ENCODE data around the gene LEUTX. TPM values are rescaled to one million over a fixed set of nuclear protein-coding genes. Genes with fewer than 3 reads are reported as not detected.

Gene LEUTX
- total RNA-seq, 2 donors from 2014 or later = not detected

- H3K27me3 ChIP-seq = no peaks in the 10 kb centered on the region
- no peaks in the 10 kb centered on the region for H3K4me1 ChIP-seq
- no peak overlapping the region for H3K4me3 ChIP-seq
- no peaks in the 10 kb centered on the region for H3K36me3 ChIP-seq
- no peak overlapping the region for H3K27ac ChIP-seq
- DNase-seq (ENCODE audit: low spot score) = no peak
- peak; percentile 48 to 73 for TF ChIP-seq CTCF (IDR thresholded peaks at IDR 0.05)
- H3K9me3 ChIP-seq = peaks cover 0 to 7% of the 10 kb centered on the region in 2 donors
Measured at GRCh38 chr19:39765091-39766076, 13.3 kb upstream of the LEUTX start.

DNA sequence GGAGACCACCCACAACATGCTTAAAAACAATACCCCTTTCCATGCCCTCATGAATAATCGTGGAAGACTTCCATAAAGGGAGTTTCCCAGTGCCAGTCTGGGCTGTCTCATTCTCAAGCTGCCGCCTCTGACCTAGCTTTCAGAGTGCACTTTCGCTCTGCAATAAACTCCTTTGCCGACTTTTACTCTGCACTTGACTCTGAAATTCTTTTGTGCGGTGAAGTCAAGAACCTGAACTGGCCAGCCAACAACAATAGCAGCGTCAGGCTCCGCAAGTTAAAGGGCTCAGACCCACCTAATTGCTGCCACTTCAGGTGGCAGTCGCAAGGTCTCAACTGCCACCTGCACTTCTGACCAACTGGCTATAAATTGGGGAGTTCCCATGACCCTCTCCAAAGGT is 10.3 kb upstream of the LEUTX start:
- no peak for TF ChIP-seq CTCF (IDR thresholded peaks at IDR 0.05)
- H3K9me3 ChIP-seq = peaks cover 0 to 7% of the 10 kb centered on the region in 2 donors
- no peaks in the 10 kb centered on the region for H3K36me3 ChIP-seq
- no peaks in the 10 kb centered on the region for H3K4me1 ChIP-seq
- no peaks in the 10 kb centered on the region for H3K27me3 ChIP-seq
- no peak for DNase-seq (ENCODE audit: low spot score)
- H3K27ac ChIP-seq = no peak overlapping the region
- no peak overlapping the region for H3K4me3 ChIP-seq

DNA sequence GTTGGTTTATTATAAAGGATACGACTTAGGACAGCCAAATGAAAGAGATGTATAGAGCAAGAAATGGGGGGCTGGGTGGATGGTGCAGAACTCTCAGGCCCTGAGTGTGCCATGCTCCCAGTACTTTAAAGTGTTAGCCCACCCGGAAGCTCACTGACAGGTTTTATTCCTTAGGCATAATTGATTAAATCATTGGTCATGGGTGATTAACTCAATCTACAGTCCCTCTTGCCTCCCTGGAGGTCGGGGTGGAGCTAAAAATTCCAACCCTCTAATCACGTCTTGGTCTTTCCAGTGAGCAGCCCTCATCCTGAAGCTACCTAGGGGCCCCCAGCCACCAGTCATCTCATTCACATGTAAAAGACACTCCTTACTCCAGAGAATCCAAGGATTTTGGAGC is 9.9 kb upstream of the LEUTX start:
- H3K36me3 ChIP-seq = no peaks in the 10 kb centered on the region
- H3K9me3 ChIP-seq = peaks cover 0 to 7% of the 10 kb centered on the region in 2 donors
- no peaks in the 10 kb centered on the region for H3K4me1 ChIP-seq
- TF ChIP-seq CTCF (IDR thresholded peaks at IDR 0.05) = no peak
- no peaks in the 10 kb centered on the region for H3K27me3 ChIP-seq
- no peak overlapping the region for H3K4me3 ChIP-seq
- DNase-seq (ENCODE audit: low spot score) = no peak
- no peak overlapping the region for H3K27ac ChIP-seq

DNA sequence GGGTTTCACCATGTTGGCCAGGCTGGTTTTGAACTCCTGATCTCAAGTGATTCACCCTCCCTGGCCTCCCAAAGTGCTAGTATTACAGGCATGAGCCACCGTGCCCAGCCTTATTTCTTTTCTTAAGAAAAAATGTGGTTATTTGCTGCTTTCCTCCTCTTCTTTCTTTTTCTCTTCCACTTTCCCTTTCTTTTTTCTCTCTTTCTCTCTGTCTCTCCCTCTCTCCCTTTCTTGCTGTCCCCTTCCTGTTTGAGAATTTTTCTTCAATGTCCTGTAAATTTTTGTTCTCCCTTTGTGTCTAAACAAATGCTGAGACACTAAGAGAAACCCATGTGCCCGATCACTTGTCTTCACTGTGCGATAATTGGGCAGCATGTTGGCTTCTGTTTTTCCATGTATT is 2.2 kb downstream of the LEUTX start:
- Histone ChIP-seq H3K27me3 (no peaks in the 10 kb centered on the region), H3K4me3 (no peak overlapping the region), H3K27ac (no peak overlapping the region), H3K36me3 (no peaks in the 10 kb centered on the region), H3K4me1 (no peaks in the 10 kb centered on the region), H3K9me3 (no peaks in the 10 kb centered on the region)
- DNase-seq (ENCODE audit: low spot score) = no peak
- no peak for TF ChIP-seq CTCF (IDR thresholded peaks at IDR 0.05)

DNA sequence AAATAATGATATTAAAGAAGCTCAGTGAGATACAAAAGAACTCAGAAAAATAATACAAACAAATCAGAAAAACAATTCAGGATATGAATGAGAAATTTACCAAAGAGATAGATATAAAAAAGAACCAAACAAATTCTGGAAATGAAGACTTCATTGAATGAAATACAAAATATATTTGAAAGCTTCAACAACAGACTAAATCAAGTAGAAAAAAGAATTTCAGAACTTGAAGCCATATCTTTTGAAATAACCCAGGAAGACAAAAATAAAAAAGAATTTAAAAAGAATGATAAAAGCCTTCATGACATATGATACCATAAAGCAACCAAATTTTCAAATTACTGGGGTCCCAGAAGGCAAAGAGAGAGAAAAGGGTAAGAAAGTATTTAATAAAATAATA is 9.6 kb downstream of the LEUTX start:
- Histone ChIP-seq H3K27me3 (no peaks in the 10 kb centered on the region), H3K4me1 (no peaks in the 10 kb centered on the region), H3K27ac (no peak overlapping the region), H3K4me3 (no peak overlapping the region), H3K36me3 (no peaks in the 10 kb centered on the region), H3K9me3 (peaks cover 0 to 15% of the 10 kb centered on the region in 2 donors)
- no peak for DNase-seq (ENCODE audit: low spot score)
- no peak for TF ChIP-seq CTCF (IDR thresholded peaks at IDR 0.05)

All from right atrium auricular region (tissue), 2 donors.